ENCODE measurements around the gene XKR7.

The XKR7 gene

GRCh38 chr20:31974951-31975487 lies 7.1 kb downstream of the XKR7 start:
- Histone ChIP-seq H3K27ac (ENCODE audit: insufficient read depth, low read length, poor library complexity, severe bottlenecking) (no peak overlapping the region), H3K4me1 (ENCODE audit: control insufficient read depth, insufficient read depth, low read length, poor library complexity, severe bottlenecking) (no peaks in the 10 kb centered on the region), H3K4me3 (ENCODE audit: insufficient read depth, low read depth, low read length, poor library complexity, severe bottlenecking) (no peak overlapping the region), H3K36me3 (ENCODE audit: control insufficient read depth, insufficient read depth, low read length) (no peaks in the 10 kb centered on the region), H3K9me3 (ENCODE audit: control insufficient read depth, low read length) (no peaks in the 10 kb centered on the region), H3K27me3 (replicated peaks; ENCODE audit: control insufficient read depth, insufficient read depth, low read length, poor library complexity, severe bottlenecking) (no peaks in the 10 kb centered on the region)
- DNase-seq = no peak

DNA sequence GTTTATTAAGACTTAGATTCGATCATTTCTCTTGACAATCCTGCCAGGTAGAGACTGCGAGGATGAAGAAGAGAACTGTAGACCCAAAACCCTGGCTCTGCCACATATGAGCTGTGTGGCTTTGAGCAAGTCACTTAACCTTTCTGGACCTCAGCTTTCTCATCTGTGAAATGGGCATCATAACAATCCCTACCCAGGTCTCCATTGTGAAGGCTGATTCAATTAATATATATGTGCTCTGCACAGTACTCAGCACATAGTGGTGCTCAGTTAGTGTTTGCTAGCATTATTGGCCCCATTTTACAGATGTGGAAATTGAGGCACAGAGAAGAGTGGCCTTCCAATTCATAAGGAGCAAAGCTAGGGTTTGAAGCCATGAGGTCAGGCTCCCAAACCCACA lies 7.9 kb downstream of the XKR7 start:
- H3K4me3 ChIP-seq (ENCODE audit: insufficient read depth, low read depth, low read length, poor library complexity, severe bottlenecking) = no peak overlapping the region
- no peaks in the 10 kb centered on the region for H3K4me1 ChIP-seq (ENCODE audit: control insufficient read depth, insufficient read depth, low read length, poor library complexity, severe bottlenecking)
- H3K9me3 ChIP-seq (ENCODE audit: control insufficient read depth, low read length) = no peaks in the 10 kb centered on the region
- no peaks in the 10 kb centered on the region for H3K36me3 ChIP-seq (ENCODE audit: control insufficient read depth, insufficient read depth, low read length)
- H3K27me3 ChIP-seq (replicated peaks; ENCODE audit: control insufficient read depth, insufficient read depth, low read length, poor library complexity, severe bottlenecking) = no peaks in the 10 kb centered on the region
- no peak overlapping the region for H3K27ac ChIP-seq (ENCODE audit: insufficient read depth, low read length, poor library complexity, severe bottlenecking)
- DNase-seq = no peak

GRCh38 chr20:31977080-31977479 lies 9.1 kb downstream of the XKR7 start:
- no peaks in the 10 kb centered on the region for H3K27me3 ChIP-seq (replicated peaks; ENCODE audit: control insufficient read depth, insufficient read depth, low read length, poor library complexity, severe bottlenecking)
- H3K4me3 ChIP-seq (ENCODE audit: insufficient read depth, low read depth, low read length, poor library complexity, severe bottlenecking) = no peak overlapping the region
- H3K27ac ChIP-seq (ENCODE audit: insufficient read depth, low read length, poor library complexity, severe bottlenecking) = no peak overlapping the region
- no peaks in the 10 kb centered on the region for H3K36me3 ChIP-seq (ENCODE audit: control insufficient read depth, insufficient read depth, low read length)
- no peaks in the 10 kb centered on the region for H3K4me1 ChIP-seq (ENCODE audit: control insufficient read depth, insufficient read depth, low read length, poor library complexity, severe bottlenecking)
- DNase-seq = no peak
- H3K9me3 ChIP-seq (ENCODE audit: control insufficient read depth, low read length) = no peaks in the 10 kb centered on the region

DNA sequence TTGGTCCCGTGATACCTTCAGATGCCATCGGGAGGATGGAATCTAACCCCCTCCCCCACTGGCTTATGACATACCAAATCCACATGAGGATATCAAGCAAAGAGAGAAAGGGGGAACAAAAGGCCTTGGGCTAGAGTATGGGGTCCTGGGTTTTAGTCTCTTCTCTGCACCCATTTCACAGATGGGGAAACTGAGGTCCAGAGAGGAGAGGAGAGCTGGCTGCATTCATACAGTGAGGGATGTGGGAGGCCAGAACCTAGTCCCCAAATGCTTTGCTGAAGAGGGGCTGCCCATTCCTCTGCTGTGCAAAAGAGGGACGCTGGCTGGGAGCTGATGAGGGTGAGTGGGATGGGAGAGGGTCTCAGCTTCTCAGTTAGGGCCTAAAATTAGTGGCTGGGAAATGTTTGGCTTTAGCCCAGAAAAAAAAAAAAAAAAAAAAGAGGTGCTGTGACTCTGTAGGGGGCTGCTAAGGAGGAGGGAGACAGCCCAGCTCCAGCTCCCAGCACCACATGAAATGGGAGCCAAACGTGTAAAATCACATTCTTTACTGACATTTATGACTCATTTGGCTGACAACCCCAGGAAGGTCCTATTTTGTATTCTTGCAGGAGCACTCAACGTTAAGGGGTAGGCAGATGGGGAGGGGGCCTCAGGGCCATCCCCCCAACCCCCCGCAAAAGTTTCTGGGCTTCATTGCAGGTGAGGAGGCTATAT lies 11.9 kb downstream of the XKR7 start:
- Histone ChIP-seq H3K36me3 (ENCODE audit: control insufficient read depth, insufficient read depth, low read length) (no peaks in the 10 kb centered on the region), H3K4me1 (ENCODE audit: control insufficient read depth, insufficient read depth, low read length, poor library complexity, severe bottlenecking) (no peaks in the 10 kb centered on the region), H3K4me3 (ENCODE audit: insufficient read depth, low read depth, low read length, poor library complexity, severe bottlenecking) (no peak overlapping the region), H3K27me3 (replicated peaks; ENCODE audit: control insufficient read depth, insufficient read depth, low read length, poor library complexity, severe bottlenecking) (no peaks in the 10 kb centered on the region), H3K27ac (ENCODE audit: insufficient read depth, low read length, poor library complexity, severe bottlenecking) (no peak overlapping the region), H3K9me3 (ENCODE audit: control insufficient read depth, low read length) (no peaks in the 10 kb centered on the region)
- no peak for DNase-seq

- no peaks in the 10 kb centered on the region for H3K36me3 ChIP-seq (ENCODE audit: control insufficient read depth, insufficient read depth, low read length)
- no peaks in the 10 kb centered on the region for H3K9me3 ChIP-seq (ENCODE audit: control insufficient read depth, low read length)
- no peaks in the 10 kb centered on the region for H3K27me3 ChIP-seq (replicated peaks; ENCODE audit: control insufficient read depth, insufficient read depth, low read length, poor library complexity, severe bottlenecking)
- no peak for DNase-seq
- H3K4me1 ChIP-seq (ENCODE audit: control insufficient read depth, insufficient read depth, low read length, poor library complexity, severe bottlenecking) = no peaks in the 10 kb centered on the region
- no peak overlapping the region for H3K4me3 ChIP-seq (ENCODE audit: insufficient read depth, low read depth, low read length, poor library complexity, severe bottlenecking)
- no peak overlapping the region for H3K27ac ChIP-seq (ENCODE audit: insufficient read depth, low read length, poor library complexity, severe bottlenecking)
Observed at GRCh38 chr20:31981784-31982183, 13.8 kb downstream of the XKR7 start.

GRCh38 chr20:31984981-31985471 lies 17.1 kb downstream of the XKR7 start:
- no peak for DNase-seq
- H3K9me3 ChIP-seq (ENCODE audit: control insufficient read depth, low read length) = no peaks in the 10 kb centered on the region
- no peaks in the 10 kb centered on the region for H3K36me3 ChIP-seq (ENCODE audit: control insufficient read depth, insufficient read depth, low read length)
- no peak overlapping the region for H3K4me3 ChIP-seq (ENCODE audit: insufficient read depth, low read depth, low read length, poor library complexity, severe bottlenecking)
- no peaks in the 10 kb centered on the region for H3K27me3 ChIP-seq (replicated peaks; ENCODE audit: control insufficient read depth, insufficient read depth, low read length, poor library complexity, severe bottlenecking)
- H3K4me1 ChIP-seq (ENCODE audit: control insufficient read depth, insufficient read depth, low read length, poor library complexity, severe bottlenecking) = no peaks in the 10 kb centered on the region
- H3K27ac ChIP-seq (ENCODE audit: insufficient read depth, low read length, poor library complexity, severe bottlenecking) = no peak overlapping the region

DNA sequence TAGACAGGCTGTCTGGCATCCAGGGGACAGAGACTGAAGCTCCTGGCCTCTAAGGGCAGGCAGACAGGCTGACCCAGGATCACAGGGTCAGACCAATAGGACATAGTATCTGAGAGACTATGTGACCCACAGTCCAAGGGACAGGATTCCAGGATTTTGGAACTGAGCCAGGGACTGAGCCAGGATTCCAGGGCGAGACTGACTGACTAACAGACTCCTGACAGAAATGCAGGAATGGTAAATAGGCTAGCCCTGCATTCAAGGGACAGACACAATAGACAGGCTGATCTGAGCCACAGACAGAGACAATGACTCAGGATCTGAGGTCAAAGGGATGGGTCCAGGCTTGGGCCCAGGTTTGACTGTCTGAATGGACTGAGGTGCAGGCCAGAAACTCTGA lies 19.8 kb downstream of the XKR7 start:
- no peaks in the 10 kb centered on the region for H3K9me3 ChIP-seq (ENCODE audit: control insufficient read depth, low read length)
- H3K4me3 ChIP-seq (ENCODE audit: insufficient read depth, low read depth, low read length, poor library complexity, severe bottlenecking) = no peak overlapping the region
- no peak overlapping the region for H3K27ac ChIP-seq (ENCODE audit: insufficient read depth, low read length, poor library complexity, severe bottlenecking)
- no peak for DNase-seq
- H3K27me3 ChIP-seq (replicated peaks; ENCODE audit: control insufficient read depth, insufficient read depth, low read length, poor library complexity, severe bottlenecking) = no peaks in the 10 kb centered on the region
- H3K4me1 ChIP-seq (ENCODE audit: control insufficient read depth, insufficient read depth, low read length, poor library complexity, severe bottlenecking) = no peaks in the 10 kb centered on the region
- no peaks in the 10 kb centered on the region for H3K36me3 ChIP-seq (ENCODE audit: control insufficient read depth, insufficient read depth, low read length)

DNA sequence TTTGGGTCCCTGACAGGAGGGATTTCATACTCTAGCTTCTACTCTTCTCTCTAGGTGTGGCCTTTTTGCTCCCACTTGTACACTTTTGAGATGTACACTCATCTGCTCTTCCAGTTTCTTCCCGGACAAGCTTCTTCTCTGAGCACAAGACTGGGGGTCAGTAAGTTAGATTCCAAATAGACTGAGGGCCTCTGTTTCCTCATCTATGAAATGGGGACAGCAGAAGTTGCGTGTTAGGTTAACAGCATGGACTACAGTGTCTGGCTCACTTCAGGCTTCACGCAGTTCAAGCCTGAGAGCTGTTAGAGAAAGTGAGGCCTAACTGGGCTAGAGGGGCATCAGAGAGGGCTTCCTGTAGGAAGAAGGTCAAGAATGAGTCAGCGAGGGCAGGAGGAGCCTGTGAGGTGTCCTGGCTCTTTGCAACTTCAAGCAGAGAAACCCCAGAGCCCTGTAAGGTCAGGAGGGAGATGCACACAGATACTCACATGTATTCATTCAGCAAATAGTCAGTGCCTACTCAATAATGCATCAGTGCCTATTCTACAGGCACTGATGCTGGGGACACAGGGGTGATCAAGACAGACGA lies 20.6 kb downstream of the XKR7 start:
- DNase-seq = no peak
- H3K36me3 ChIP-seq (ENCODE audit: control insufficient read depth, insufficient read depth, low read length) = no peaks in the 10 kb centered on the region
- H3K4me1 ChIP-seq (ENCODE audit: control insufficient read depth, insufficient read depth, low read length, poor library complexity, severe bottlenecking) = no peaks in the 10 kb centered on the region
- H3K4me3 ChIP-seq (ENCODE audit: insufficient read depth, low read depth, low read length, poor library complexity, severe bottlenecking) = no peak overlapping the region
- H3K9me3 ChIP-seq (ENCODE audit: control insufficient read depth, low read length) = no peaks in the 10 kb centered on the region
- H3K27ac ChIP-seq (ENCODE audit: insufficient read depth, low read length, poor library complexity, severe bottlenecking) = no peak overlapping the region
- no peaks in the 10 kb centered on the region for H3K27me3 ChIP-seq (replicated peaks; ENCODE audit: control insufficient read depth, insufficient read depth, low read length, poor library complexity, severe bottlenecking)

DNA sequence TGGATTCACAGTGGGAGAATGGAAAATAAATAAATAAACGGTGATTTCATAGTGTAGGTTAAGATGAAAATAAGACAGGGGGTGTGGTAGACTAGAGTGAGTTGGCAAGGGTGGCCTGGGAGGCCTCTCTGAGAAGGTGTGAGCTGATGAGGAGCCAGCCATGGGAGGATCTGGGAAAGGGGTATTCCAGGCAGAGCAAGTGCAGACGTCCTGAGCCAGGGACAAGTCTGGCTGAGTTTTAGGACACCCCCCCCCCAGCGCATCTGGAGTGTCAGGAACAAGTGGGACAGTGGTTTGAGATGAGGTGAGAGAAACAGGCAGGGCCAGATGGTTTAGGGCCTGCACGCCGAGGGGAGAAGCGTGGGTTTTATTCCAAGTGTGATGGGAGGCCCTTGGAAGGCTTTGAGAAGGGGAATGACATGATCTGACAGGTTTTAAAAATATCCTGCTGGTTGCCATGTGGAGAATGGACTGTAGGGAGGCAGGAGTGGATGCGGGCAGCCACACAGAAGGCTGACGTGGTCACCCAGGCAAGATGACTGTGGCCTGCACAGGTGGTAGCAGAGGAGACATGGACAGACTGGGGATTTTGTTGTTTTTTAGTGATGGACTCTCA lies 21.2 kb downstream of the XKR7 start:
- no peaks in the 10 kb centered on the region for H3K36me3 ChIP-seq (ENCODE audit: control insufficient read depth, insufficient read depth, low read length)
- no peak overlapping the region for H3K27ac ChIP-seq (ENCODE audit: insufficient read depth, low read length, poor library complexity, severe bottlenecking)
- H3K9me3 ChIP-seq (ENCODE audit: control insufficient read depth, low read length) = no peaks in the 10 kb centered on the region
- no peaks in the 10 kb centered on the region for H3K27me3 ChIP-seq (replicated peaks; ENCODE audit: control insufficient read depth, insufficient read depth, low read length, poor library complexity, severe bottlenecking)
- H3K4me1 ChIP-seq (ENCODE audit: control insufficient read depth, insufficient read depth, low read length, poor library complexity, severe bottlenecking) = no peaks in the 10 kb centered on the region
- no peak for DNase-seq
- H3K4me3 ChIP-seq (ENCODE audit: insufficient read depth, low read depth, low read length, poor library complexity, severe bottlenecking) = no peak overlapping the region
